SK-N-MC (cell line): ENCODE data around the gene GBE1.

Source experiments
- DNase-seq: peaks from one replicate; pipeline ENCODE4 v3.0.0-alpha.2; 2011; ENCODE audit warnings: low read depth, low spot score
- H3K27ac ChIP-seq: fragments of 200-600 bp; sonication (generic); 2 replicates; pipeline ENCODE4 v1.5.1; 2016; ENCODE audit warnings: mixed run types
- H3K36me3 ChIP-seq: fragments of 200-600 bp; sonication (generic); 2 replicates; pipeline ENCODE4 v1.6.1; 2017; ENCODE audit warnings: antibody characterized with exemption, low read length, mixed read lengths; ENCODE audit not compliant: insufficient read depth
- H3K4me3 ChIP-seq: fragments of 200-600 bp; sonication (generic); 2 replicates; pipeline ENCODE4 v1.5.1; 2016
- H3K9ac ChIP-seq: fragments of 200-600 bp; sonication (generic); 2 replicates; pipeline ENCODE4 v1.8.0; 2017; ENCODE audit warnings: mixed run types, mixed read lengths; ENCODE audit not compliant: insufficient read length
- H3K9me3 ChIP-seq: fragments of 200-600 bp; sonication (generic); 2 replicates; pipeline ENCODE4 v1.6.1; 2017; ENCODE audit warnings: low read depth, mild to moderate bottlenecking, antibody characterized with exemption, low read length, moderate library complexity, mixed read lengths
- EZH2 ChIP-seq: fragments of 200-600 bp; sonication (generic); IDR thresholded peaks from one replicate; pipeline ENCODE4 v1.6.1; 2017; ENCODE audit warnings: antibody characterized with exemption
- FOXP2 ChIP-seq: optimal IDR thresholded peaks from 2 replicates; pipeline ENCODE3; 2011; ENCODE audit warnings: mild to moderate bottlenecking, moderate library complexity; ENCODE audit not compliant: insufficient read depth; ENCODE audit errors: extremely low read length, control extremely low read depth
- POLR2AphosphoS5 ChIP-seq: IDR thresholded peaks from 2 replicates; pipeline ENCODE4 v1.6.1; 2012; ENCODE audit warnings: mild to moderate bottlenecking, low read depth, low read length, borderline replicate concordance

Gene GBE1

DNA sequence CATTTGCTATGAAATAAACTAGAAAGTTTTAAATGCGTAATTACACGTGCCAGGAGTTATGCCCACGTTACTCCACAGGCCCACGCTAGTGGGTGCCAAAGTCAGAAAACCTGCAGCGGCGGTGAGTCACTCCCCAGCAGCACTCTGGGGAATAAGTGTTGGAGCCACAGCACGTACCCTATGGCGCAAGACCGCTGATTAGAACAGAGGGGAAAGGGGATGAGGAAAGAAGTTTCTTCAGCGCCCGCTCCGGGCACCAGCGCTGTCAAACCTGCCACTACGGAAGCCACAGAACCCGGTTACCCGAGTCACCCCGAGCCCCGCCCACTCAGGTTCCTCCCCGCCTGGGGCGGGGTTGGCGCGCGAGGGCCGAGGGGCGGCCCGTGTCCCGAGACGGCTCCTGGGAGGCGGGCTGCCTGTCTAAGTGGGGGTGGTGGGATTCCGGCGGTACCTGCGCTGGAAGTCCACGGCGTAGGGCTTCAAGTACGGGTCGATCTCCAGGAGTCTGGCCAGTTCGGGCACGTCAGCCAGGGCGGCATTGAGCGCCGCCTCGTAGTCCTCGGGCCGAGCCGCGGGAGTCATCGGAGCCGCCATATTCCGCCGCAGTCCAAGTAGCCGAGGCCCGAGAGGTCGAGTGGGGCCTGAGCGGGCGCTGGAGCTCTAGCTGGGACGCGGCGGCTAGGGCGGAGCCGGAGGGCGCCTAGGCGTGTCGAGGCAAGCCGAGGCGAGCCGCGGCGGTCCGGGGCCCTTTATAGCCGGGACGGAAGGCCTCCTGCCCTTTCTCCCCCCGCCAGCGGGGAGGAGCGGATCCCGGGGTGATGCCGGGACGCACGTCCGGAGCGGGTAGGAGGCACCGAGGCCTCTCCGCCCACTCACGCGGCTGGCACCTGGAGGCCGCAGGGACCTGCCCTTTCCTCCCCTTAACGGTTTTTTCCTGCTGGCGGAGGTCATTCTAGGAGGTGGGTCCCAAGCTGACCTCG, at the start of gene GBE1:
GBE1 (minus strand) TSS at position 722 of the 980 bp plus-strand sequence; CDS start at position 594, 128 bp downstream.
- no peaks in the 10 kb centered on the region for H3K9me3 ChIP-seq
- TF ChIP-seq POLR2AphosphoS5 (peak; percentile 87), FOXP2 (no peak), EZH2 (no peak)
- no peaks in the 10 kb centered on the region for H3K36me3 ChIP-seq
- DNase-seq: no peak
- peak within 1 kb of the TSS; percentile 78 for H3K9ac ChIP-seq
- peak within 1 kb of the TSS; percentile 78 for H3K4me3 ChIP-seq
- H3K27ac ChIP-seq: peak within 1 kb of the TSS; percentile 67; the same call in 1 of the 2 replicates

DNA sequence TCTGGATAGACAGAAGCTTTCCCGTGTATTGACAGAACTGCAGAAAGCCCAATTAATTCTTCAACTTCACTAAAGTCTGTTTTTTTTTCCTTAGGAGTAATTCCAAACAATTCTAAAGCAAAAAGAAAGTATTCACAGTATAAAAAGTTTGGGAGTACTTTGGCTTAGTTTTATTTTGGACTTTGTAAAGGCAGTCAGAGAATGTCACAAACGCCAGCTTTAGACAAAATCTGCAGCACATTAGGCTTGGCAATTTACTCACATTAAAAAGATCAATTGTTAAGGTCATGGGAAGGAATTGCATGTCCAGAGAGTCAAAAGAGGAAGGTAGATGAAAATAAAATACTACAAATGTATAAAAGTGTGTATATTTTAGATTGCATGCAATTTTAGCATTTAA, 47.5 kb upstream of the GBE1 start:
- H3K9me3 ChIP-seq: no peaks in the 10 kb centered on the region
- H3K27ac ChIP-seq: no peak overlapping the region
- H3K4me3 ChIP-seq: no peak overlapping the region
- no peak overlapping the region for H3K9ac ChIP-seq
- TF ChIP-seq EZH2: no peak
- TF ChIP-seq FOXP2: no peak
- no peaks in the 10 kb centered on the region for H3K36me3 ChIP-seq
- no peak for DNase-seq

GRCh38 chr3:81799403-81799802, 38.0 kb upstream of the GBE1 start:
- DNase-seq: no peak
- H3K27ac ChIP-seq: no peak overlapping the region
- H3K9me3 ChIP-seq: no peaks in the 10 kb centered on the region
- H3K4me3 ChIP-seq: no peak overlapping the region
- TF ChIP-seq FOXP2 (no peak), EZH2 (no peak), POLR2AphosphoS5 (no peak)
- H3K36me3 ChIP-seq: no peaks in the 10 kb centered on the region
- no peak overlapping the region for H3K9ac ChIP-seq

- no peak for DNase-seq
- Histone ChIP-seq H3K9ac (no peak overlapping the region), H3K9me3 (no peaks in the 10 kb centered on the region), H3K4me3 (no peak overlapping the region), H3K27ac (no peak overlapping the region), H3K36me3 (no peaks in the 10 kb centered on the region)
- TF ChIP-seq FOXP2: no peak
- TF ChIP-seq EZH2: no peak
- TF ChIP-seq POLR2AphosphoS5: no peak
Observed at GRCh38 chr3:81793410-81793809, 32.0 kb upstream of the GBE1 start.

DNA sequence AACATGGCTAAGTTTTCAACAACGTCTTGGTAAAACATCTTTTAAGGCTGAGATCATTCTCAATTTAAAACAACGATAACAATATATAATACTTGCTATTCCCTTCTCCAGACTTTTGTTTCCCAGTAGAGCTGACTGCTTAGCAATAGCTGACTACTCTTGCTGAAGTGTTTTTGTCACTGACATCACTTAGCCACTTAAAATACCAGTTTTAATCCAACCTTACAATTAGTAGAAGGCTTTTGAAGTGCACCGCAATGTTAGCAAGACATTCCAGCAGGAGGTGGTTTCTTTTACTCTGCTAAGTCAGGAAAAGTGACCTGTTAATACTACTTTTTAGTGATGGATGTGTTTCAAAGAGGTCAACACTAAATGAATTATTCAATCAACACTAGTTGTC, 28.7 kb upstream of the GBE1 start:
- no peak overlapping the region for H3K27ac ChIP-seq
- no peak for DNase-seq
- H3K4me3 ChIP-seq: no peak overlapping the region
- TF ChIP-seq EZH2 (no peak), FOXP2 (no peak), POLR2AphosphoS5 (no peak)
- no peaks in the 10 kb centered on the region for H3K9me3 ChIP-seq
- H3K9ac ChIP-seq: no peak overlapping the region
- H3K36me3 ChIP-seq: no peaks in the 10 kb centered on the region

DNA sequence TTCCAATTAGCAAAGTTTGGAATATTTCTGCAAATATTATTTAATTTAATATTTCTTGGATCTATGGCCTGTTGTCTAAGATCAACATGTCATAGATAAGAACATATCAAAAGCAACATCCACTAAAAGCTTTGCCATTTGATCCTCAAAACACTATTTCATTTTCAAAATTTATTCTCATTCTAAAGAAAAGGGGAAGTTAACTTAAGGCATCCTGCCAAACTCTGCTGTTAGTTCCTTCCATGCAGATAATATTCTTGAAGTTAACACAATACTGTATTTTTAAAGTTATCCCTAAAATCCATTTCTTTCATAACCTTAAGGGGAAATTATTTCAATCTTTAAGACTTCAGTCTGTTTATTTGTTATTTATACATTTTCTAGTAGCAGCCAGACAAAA, 28.2 kb upstream of the GBE1 start:
- Histone ChIP-seq H3K9me3 (no peaks in the 10 kb centered on the region), H3K9ac (no peak overlapping the region), H3K36me3 (no peaks in the 10 kb centered on the region), H3K27ac (no peak overlapping the region), H3K4me3 (no peak overlapping the region)
- no peak for TF ChIP-seq FOXP2
- no peak for TF ChIP-seq POLR2AphosphoS5
- no peak for TF ChIP-seq EZH2
- DNase-seq: no peak

DNA sequence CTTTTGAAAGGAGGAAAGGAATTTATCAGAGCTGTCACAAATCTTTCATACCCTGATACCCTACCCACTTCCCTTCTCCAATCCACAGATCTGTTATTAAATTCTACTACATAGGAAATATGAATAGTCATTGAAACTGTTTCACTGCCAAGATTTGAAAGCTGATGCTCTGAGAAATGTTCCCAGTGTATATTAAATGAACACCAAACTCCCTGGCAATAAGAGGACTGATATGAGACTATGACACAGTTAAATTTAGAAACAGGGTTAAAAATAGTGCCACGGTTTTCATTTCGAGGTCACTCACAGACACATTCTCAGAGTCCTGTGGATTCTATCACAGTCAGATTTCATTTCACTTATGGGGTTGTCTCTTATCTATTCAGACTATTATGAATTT, 27.2 kb upstream of the GBE1 start:
- Histone ChIP-seq H3K9me3 (no peaks in the 10 kb centered on the region), H3K9ac (no peak overlapping the region), H3K36me3 (no peaks in the 10 kb centered on the region), H3K4me3 (no peak overlapping the region), H3K27ac (no peak overlapping the region)
- DNase-seq: no peak
- TF ChIP-seq POLR2AphosphoS5 (no peak), EZH2 (no peak), FOXP2 (no peak)

- no peak overlapping the region for H3K27ac ChIP-seq
- no peak overlapping the region for H3K9ac ChIP-seq
- H3K9me3 ChIP-seq: no peaks in the 10 kb centered on the region
- no peak overlapping the region for H3K4me3 ChIP-seq
- H3K36me3 ChIP-seq: no peaks in the 10 kb centered on the region
- TF ChIP-seq FOXP2 (no peak), POLR2AphosphoS5 (no peak), EZH2 (no peak)
- no peak for DNase-seq
Observed at GRCh38 chr3:81788044-81788443, 26.6 kb upstream of the GBE1 start.
